GM18868 (cell line): ENCODE measurements around the gene CPTP.

Experiments
- ATAC-seq: cut with Tn5 transposase; IDR thresholded peaks from one replicate; pipeline ENCODE4 v1.9.1; 2021; ENCODE audit warnings: mild to moderate bottlenecking, moderate library complexity; ENCODE audit not compliant: unreplicated experiment

CPTP gene

GRCh38 chr1:1317420-1317819, 7.2 kb upstream of the CPTP start:
- ATAC-seq = no peak

- no peak for ATAC-seq
Measured at GRCh38 chr1:1318131-1318652, 6.4 kb upstream of the CPTP start.

- ATAC-seq = no peak
Measured at GRCh38 chr1:1318777-1319645, 5.6 kb upstream of the CPTP start.

GRCh38 chr1:1319646-1319941, 5.0 kb upstream of the CPTP start:
- no peak for ATAC-seq

DNA sequence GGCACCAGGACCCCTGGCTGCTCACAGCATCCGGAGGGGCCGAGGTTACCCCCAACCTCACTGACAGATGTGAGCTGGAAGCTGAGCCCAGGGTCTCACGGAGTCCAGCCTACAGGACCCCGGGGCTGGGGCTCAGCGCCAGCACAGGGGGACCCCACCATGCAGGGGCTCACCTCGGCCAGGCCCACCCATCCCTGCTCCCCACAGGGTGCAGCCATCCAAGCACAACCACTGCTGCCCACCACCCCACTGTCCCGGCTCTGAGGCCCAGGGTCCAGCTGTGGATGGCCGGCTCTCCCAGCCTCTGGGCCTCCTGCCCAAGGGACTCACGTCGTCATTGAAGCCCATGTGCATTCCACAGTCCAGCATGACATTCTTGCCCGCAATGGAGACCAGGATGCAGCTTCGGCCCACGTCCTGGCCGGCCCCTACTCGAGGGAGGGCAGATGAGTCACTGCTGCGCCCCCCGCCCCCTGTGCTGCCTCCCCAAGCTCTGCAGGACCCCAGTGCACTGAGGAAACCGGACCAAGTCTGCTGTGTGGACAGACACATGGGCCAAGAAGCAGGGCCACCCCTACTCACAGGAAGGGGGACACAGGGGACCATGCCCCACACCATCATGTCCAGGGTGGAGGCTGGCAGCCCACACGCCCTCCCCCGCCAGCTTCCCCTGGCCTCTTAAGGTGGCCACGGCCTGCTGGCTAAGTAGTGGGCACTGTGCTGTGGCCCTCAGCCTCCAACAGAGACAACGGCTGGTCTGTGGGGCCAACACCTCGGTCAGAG, 3.7 kb upstream of the CPTP start:
- no peak for ATAC-seq

GRCh38 chr1:1321477-1321876, 3.1 kb upstream of the CPTP start:
- ATAC-seq = no peak

DNA sequence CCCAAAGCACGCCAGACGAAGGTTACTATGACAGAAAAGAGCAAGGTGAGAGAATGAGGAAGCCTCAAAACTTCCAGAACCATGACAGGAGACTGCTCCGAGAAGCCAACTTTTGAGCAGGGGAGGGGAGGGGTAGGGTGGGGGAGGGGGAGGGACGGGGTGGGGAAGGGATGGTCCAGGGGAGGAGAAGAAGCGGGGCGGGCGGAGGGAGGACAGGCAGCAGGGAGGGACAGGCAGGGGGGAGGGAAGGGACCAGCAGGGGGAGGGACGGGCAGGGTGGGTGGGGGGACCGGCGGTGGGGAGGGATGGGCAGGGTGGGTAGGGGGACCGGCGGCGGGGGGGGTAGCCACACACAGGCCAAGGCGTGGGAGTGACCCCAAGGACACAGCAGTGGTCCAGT, 2.2 kb upstream of the CPTP start:
- no peak for ATAC-seq

GRCh38 chr1:1322952-1323351, 1.6 kb upstream of the CPTP start:
- ATAC-seq = no peak

DNA sequence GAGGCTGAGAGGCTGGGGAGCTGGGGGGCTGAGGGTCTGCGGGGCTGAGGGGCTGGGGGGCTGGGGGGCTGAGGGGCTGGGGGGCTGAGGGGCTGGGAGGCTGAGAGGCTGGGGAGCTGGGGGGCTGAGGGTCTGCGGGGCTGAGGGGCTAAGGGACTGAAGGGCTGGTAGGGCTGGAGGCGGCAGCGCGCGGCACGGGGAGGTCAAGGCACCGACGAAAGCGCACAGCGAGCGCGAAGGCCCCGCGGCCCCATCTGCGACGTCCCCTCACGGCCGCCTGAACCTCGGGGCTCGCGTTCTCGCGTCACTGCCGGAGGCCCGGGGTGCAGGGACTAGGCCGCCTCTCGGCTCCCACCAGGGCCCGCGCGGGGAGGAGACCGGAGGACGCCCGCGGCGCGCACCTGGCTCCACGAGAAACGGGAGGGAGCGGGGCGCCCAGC, 498 bp upstream of the CPTP start:
- peak; percentile 25 for ATAC-seq

DNA sequence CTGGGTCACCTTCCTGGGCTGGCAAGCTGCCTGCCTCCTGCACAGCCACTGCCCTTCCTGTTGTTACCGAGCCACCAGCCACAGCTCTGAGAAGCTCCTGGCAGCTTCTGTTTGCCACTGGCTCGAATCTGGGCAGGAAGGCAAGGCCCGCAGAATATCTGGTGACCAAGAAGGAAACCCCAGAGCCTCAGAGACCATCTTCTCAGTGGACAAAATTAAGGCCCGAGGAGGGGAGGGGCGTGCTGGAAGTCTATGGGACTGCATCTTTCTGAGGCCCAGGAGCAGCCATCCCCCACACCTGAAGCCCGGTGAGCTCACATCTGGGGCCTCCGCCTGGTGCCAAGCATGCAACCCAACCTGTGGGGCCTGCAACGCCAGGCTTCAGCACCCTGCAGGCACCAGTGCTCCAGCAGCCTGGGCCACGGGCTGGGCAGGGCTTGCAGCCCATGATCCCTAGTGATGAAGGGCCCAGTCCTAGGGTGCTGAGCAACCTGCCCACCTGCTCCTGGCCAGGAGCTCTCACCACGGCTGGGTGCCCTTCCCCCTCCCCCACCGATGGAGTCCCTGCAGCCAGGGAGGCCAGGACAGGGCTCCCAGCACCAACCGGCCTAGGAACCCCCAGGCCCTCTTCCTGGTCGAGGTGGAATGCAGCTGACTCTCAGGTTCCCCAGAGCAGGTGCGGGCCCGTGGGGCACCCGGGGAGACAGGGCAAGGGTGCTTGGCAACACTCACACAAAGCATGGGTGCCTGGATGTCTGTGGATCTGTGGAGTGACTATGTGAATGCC, 879 bp downstream of the CPTP start:
- no peak for ATAC-seq

DNA sequence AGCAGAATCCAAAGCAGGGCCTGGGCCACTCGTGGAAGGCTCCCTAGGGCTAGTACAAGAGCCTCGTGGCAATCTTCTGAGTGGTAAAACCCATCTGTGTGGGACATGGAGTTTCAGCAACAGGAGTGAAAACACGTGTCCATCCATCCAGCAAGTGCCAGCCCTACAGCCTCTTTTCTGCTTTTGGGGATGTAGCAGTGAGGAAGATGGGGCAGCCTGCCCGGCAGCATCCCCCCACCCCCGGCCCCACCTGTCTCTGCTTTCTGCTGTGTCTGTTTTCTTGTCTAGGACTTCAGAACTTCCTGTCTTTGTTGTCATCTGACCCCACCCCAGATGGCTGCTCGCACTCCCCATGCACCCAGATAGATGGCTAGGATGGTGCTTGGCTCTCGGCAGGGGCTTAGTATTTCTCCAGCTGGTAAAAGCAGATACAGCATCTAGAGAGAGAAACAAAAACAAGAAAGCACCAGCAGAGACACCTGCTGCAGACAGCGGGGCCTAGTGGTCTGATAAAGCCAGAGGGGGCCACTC, 1.5 kb downstream of the CPTP start:
- no peak for ATAC-seq

DNA sequence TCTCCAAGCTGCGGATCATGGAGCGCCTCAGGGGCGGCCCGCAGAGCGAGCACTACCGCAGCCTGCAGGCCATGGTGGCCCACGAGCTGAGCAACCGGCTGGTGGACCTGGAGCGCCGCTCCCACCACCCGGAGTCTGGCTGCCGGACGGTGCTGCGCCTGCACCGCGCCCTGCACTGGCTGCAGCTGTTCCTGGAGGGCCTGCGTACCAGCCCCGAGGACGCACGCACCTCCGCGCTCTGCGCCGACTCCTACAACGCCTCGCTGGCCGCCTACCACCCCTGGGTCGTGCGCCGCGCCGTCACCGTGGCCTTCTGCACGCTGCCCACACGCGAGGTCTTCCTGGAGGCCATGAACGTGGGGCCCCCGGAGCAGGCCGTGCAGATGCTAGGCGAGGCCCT, 2.7 kb downstream of the CPTP start:
- ATAC-seq = no peak

GRCh38 chr1:1328254-1328653, 3.7 kb downstream of the CPTP start:
- ATAC-seq = no peak

- no peak for ATAC-seq
Measured at GRCh38 chr1:1329304-1330210, 5.0 kb downstream of the CPTP start.

DNA sequence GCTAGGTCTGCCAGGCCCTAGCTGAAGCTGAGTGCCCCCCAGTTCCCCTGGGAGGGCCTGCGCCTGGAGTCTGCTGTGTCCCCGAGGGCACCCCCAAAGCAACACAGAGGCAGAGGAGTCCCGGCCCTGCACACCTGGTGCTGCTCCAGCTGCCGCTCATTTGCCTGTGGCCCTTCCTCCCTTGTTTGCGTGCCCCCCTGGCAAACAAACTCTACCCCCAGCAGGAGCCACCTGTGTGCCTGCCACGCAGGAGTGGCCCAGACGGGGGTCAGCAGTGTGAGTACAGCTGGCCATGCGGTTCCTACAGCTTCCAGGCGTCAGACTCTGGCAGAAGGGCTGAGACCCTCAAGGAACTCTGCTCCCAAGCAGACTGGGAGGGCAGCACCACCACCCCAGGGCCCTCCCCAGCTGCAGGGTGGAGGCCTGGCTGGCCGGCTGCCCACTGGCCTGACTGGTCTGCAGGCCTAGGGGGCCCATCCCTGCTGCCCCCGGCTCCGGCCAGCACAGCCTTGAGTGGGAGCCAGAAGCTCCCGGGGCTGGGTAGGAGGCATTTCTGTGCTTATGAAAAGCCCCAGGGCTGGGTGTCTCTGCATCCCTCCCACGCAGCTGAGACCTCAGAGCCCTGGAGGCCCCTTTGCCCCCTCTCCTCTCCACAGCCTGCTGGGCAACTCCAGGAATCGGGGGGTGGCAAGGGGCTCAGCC, 5.9 kb downstream of the CPTP start:
- ATAC-seq = no peak

DNA sequence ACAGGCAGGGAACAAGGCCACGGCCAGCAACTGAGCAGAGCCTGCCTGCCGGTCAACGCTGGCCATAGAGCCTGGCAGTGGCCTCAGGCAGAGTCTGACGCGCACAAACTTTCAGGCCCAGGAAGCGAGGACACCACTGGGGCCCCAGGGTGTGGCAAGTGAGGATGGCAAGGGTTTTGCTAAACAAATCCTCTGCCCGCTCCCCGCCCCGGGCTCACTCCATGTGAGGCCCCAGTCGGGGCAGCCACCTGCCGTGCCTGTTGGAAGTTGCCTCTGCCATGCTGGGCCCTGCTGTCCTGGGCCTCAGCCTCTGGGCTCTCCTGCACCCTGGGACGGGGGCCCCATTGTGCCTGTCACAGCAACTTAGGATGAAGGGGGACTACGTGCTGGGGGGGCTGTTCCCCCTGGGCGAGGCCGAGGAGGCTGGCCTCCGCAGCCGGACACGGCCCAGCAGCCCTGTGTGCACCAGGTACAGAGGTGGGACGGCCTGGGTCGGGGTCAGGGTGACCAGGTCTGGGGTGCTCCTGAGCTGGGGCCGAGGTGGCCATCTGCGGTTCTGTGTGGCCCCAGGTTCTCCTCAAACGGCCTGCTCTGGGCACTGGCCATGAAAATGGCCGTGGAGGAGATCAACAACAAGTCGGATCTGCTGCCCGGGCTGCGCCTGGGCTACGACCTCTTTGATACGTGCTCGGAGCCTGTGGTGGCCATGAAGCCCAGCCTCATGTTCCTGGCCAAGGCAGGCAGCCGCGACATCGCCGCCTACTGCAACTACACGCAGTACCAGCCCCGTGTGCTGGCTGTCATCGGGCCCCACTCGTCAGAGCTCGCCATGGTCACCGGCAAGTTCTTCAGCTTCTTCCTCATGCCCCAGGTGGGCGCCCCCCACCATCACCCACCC, 6.7 kb downstream of the CPTP start, which contains the start of gene TAS1R3:
TAS1R3 (plus strand) TSS at position 213 of the 898 bp plus-strand sequence; CDS start at position 279, 66 bp downstream.
- no peak for ATAC-seq

GRCh38 chr1:1332031-1332755, 7.6 kb downstream of the CPTP start:
- no peak for ATAC-seq
